Neural progenitor cell (in vitro differentiated cells): ENCODE measurements around the gene SOCS6. TPM values are rescaled to one million over a fixed set of nuclear protein-coding genes. Genes with fewer than 3 reads are reported as not detected.

Experiments
- DNase-seq: peaks from one replicate; pipeline ENCODE4 v3.0.0-alpha.2; 2016; ENCODE audit warnings: low spot score
- H2AFZ ChIP-seq: fragments of 200-600 bp; sonication (generic); replicated peaks from 2 replicates; pipeline ENCODE4 v1.6.1; 2016; ENCODE audit warnings: antibody characterized with exemption
- H3F3A ChIP-seq: fragments of 200-600 bp; sonication (generic); 2 replicates; pipeline ENCODE4 v1.6.1; 2016; ENCODE audit warnings: antibody characterized with exemption, low read depth
- H3K27ac ChIP-seq: fragments of 200-600 bp; sonication (generic); 2 replicates; pipeline ENCODE4 v1.5.1; 2016; ENCODE audit warnings: mild to moderate bottlenecking
- H3K27me3 ChIP-seq: fragments of 200-600 bp; sonication (generic); 2 replicates; pipeline ENCODE4 v1.6.1; 2016; ENCODE audit warnings: mild to moderate bottlenecking, moderate library complexity
- H3K36me3 ChIP-seq: fragments of 200-600 bp; sonication (generic); 2 replicates; pipeline ENCODE4 v1.5.1; 2016
- H3K4me1 ChIP-seq: fragments of 200-600 bp; sonication (generic); 2 replicates; pipeline ENCODE4 v1.6.1; 2016; ENCODE audit warnings: mixed run types
- H3K4me2 ChIP-seq: fragments of 200-600 bp; sonication (generic); 2 replicates; pipeline ENCODE4 v1.6.1; 2016
- H3K4me3 ChIP-seq: fragments of 200-600 bp; sonication (generic); 2 replicates; pipeline ENCODE4 v1.5.1; 2016
- H3K79me2 ChIP-seq: fragments of 200-600 bp; sonication (generic); 2 replicates; pipeline ENCODE4 v1.6.1; 2016; ENCODE audit warnings: low read depth
- H3K9ac ChIP-seq: fragments of 200-600 bp; sonication (generic); 2 replicates; pipeline ENCODE4 v1.6.1; 2016
- H3K9me3 ChIP-seq: fragments of 200-600 bp; sonication (generic); 2 replicates; pipeline ENCODE4 v1.5.1; 2016; ENCODE audit warnings: low read depth
- H4K20me1 ChIP-seq: fragments of 200-600 bp; sonication (generic); 2 replicates; pipeline ENCODE4 v1.6.1; 2016; ENCODE audit warnings: low read depth
- H3K27ac Mint-ChIP-seq: 3 replicates; pipeline ENCODE4 v1.8.0; 2021; ENCODE audit warnings: mixed read lengths
- H3K27me3 Mint-ChIP-seq: 2 replicates; pipeline ENCODE4 v1.8.0; 2022; ENCODE audit warnings: low read depth, mild to moderate bottlenecking, inconsistent platforms, moderate library complexity, mixed read lengths; ENCODE audit not compliant: insufficient read depth
- H3K36me3 Mint-ChIP-seq: 3 replicates; pipeline ENCODE4 v1.8.0; 2021; ENCODE audit warnings: mixed read lengths
- H3K4me1 Mint-ChIP-seq: 3 replicates; pipeline ENCODE4 v1.8.0; 2021; ENCODE audit warnings: mixed read lengths
- H3K4me3 Mint-ChIP-seq: 3 replicates; pipeline ENCODE4 v1.8.0; 2021; ENCODE audit warnings: mild to moderate bottlenecking, moderate library complexity, mixed read lengths
- H3K9me3 Mint-ChIP-seq: 3 replicates; pipeline ENCODE4 v1.8.0; 2020; ENCODE audit warnings: mixed read lengths
- EZH2 ChIP-seq: fragments of 200-600 bp; sonication (generic); IDR thresholded peaks from 2 replicates; pipeline ENCODE4 v1.6.1; 2017; ENCODE audit warnings: antibody characterized with exemption, mild to moderate bottlenecking, moderate library complexity
- EZH2phosphoT487 ChIP-seq: fragments of 200-600 bp; sonication (generic); IDR thresholded peaks from 2 replicates; pipeline ENCODE4 v1.6.1; 2017; ENCODE audit warnings: antibody characterized with exemption
- total RNA-seq: library from RNA; depleted of rRNA; stranded (reverse); fragments of >200 nt; gene quantifications from 2 replicates; pipeline ENCODE4 v1.2.3, GENCODE V29; 2015; ENCODE audit warnings: low replicate concordance
- TF ChIP-seq, protein P1 (sequence below): fragments of 200-600 bp; sonication (generic); IDR thresholded peaks from 2 replicates; pipeline ENCODE4 v1.5.1; 2017; ENCODE audit warnings: antibody characterized with exemption, mild to moderate bottlenecking

Gene SOCS6
- total RNA-seq, 1 donor from 2014 or later: 45.1 TPM

DNA sequence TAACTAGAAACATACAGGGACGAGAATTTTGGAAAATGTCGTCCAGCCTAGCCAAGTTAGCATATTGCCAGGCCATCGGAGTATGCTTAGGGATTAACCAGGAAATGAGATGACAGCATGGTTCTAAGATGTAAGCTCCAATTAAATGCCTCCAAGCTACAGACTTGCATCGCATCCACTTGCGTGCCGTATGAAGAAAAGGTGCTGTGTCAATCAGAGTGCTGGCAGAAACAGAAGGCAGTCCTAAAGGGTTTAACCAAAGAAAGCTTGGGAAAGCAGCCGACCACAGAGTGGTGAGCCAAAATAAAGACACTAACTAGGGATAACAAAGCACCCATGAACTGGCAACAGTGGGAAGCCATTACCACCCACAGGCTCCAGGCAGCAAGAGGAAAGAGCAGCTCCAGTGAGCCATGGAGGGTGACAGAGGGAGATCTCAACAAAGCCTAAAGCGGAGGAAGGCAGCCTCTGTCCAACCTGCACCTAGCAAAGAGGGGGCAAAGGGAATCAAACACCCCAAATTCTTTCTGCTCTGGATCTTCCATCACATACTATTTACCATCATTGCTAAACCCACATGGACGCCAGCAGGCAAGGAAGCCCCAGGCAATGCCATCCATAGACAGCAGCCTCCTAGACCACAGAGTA lies 27.6 kb upstream of the SOCS6 start:
- Histone ChIP-seq H3K27ac (no peak overlapping the region), H3K36me3 (no peaks in the 10 kb centered on the region), H3K79me2 (no peaks in the 10 kb centered on the region), H2AFZ (peak overlapping the region; percentile 60), H3K9me3 (no peaks in the 10 kb centered on the region), H3F3A (no peaks in the 10 kb centered on the region), H4K20me1 (no peaks in the 10 kb centered on the region), H3K9ac (no peak overlapping the region), H3K4me3 (no peak overlapping the region), H3K4me2 (no peak overlapping the region), H3K4me1 (no peaks in the 10 kb centered on the region), H3K27me3 (no peaks in the 10 kb centered on the region)
- H3K36me3 Mint-ChIP-seq: no peaks in the 10 kb centered on the region
- no peak for TF ChIP-seq EZH2phosphoT487
- TF ChIP-seq EZH2: no peak
- TF ChIP-seq, protein P1, sequence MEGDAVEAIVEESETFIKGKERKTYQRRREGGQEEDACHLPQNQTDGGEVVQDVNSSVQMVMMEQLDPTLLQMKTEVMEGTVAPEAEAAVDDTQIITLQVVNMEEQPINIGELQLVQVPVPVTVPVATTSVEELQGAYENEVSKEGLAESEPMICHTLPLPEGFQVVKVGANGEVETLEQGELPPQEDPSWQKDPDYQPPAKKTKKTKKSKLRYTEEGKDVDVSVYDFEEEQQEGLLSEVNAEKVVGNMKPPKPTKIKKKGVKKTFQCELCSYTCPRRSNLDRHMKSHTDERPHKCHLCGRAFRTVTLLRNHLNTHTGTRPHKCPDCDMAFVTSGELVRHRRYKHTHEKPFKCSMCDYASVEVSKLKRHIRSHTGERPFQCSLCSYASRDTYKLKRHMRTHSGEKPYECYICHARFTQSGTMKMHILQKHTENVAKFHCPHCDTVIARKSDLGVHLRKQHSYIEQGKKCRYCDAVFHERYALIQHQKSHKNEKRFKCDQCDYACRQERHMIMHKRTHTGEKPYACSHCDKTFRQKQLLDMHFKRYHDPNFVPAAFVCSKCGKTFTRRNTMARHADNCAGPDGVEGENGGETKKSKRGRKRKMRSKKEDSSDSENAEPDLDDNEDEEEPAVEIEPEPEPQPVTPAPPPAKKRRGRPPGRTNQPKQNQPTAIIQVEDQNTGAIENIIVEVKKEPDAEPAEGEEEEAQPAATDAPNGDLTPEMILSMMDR: no peak
- no peaks in the 10 kb centered on the region for H3K27me3 Mint-ChIP-seq
- peak overlapping the region; percentile 32 for H3K27ac Mint-ChIP-seq
- no peaks in the 10 kb centered on the region for H3K9me3 Mint-ChIP-seq
- peak; percentile 20 for DNase-seq
- no peak overlapping the region for H3K4me3 Mint-ChIP-seq
- no peaks in the 10 kb centered on the region for H3K4me1 Mint-ChIP-seq

GRCh38 chr18:70263336-70263735 lies 25.5 kb upstream of the SOCS6 start:
- H3K9me3 Mint-ChIP-seq: no peaks in the 10 kb centered on the region
- no peaks in the 10 kb centered on the region for H3F3A ChIP-seq
- H3K4me1 ChIP-seq: no peaks in the 10 kb centered on the region
- H3K4me3 ChIP-seq: no peak overlapping the region
- H3K27me3 ChIP-seq: no peaks in the 10 kb centered on the region
- no peak for DNase-seq
- H3K79me2 ChIP-seq: no peaks in the 10 kb centered on the region
- no peak overlapping the region for H3K27ac Mint-ChIP-seq
- H3K36me3 Mint-ChIP-seq: no peaks in the 10 kb centered on the region
- H2AFZ ChIP-seq: no peak overlapping the region
- H3K36me3 ChIP-seq: no peaks in the 10 kb centered on the region
- no peak overlapping the region for H3K9ac ChIP-seq
- H3K4me2 ChIP-seq: no peak overlapping the region
- no peak overlapping the region for H3K4me3 Mint-ChIP-seq
- no peak overlapping the region for H3K27ac ChIP-seq
- H3K27me3 Mint-ChIP-seq: no peaks in the 10 kb centered on the region
- H3K9me3 ChIP-seq: no peaks in the 10 kb centered on the region
- H4K20me1 ChIP-seq: no peaks in the 10 kb centered on the region
- no peak for TF ChIP-seq EZH2
- no peak for TF ChIP-seq EZH2phosphoT487
- TF ChIP-seq, protein P1: no peak
- no peaks in the 10 kb centered on the region for H3K4me1 Mint-ChIP-seq

- no peak for TF ChIP-seq EZH2phosphoT487
- no peak for TF ChIP-seq EZH2
- TF ChIP-seq, protein P1: no peak
- H3K4me2 ChIP-seq: no peak overlapping the region
- Mint-ChIP-seq H3K9me3 (peaks cover 29% of the 10 kb centered on the region), H3K27me3 (no peaks in the 10 kb centered on the region), H3K27ac (no peak overlapping the region), H3K4me3 (no peak overlapping the region), H3K36me3 (no peaks in the 10 kb centered on the region), H3K4me1 (no peaks in the 10 kb centered on the region)
- no peaks in the 10 kb centered on the region for H3K36me3 ChIP-seq
- H3K9ac ChIP-seq: no peak overlapping the region
- H3K27ac ChIP-seq: no peak overlapping the region
- DNase-seq: no peak
- H3K79me2 ChIP-seq: no peaks in the 10 kb centered on the region
- H3F3A ChIP-seq: no peaks in the 10 kb centered on the region
- H3K4me3 ChIP-seq: no peak overlapping the region
- no peaks in the 10 kb centered on the region for H4K20me1 ChIP-seq
- peaks cover 4% of the 10 kb centered on the region for H3K4me1 ChIP-seq
- no peaks in the 10 kb centered on the region for H3K27me3 ChIP-seq
- H2AFZ ChIP-seq: no peak overlapping the region
- H3K9me3 ChIP-seq: peaks cover 4% of the 10 kb centered on the region
Measured at GRCh38 chr18:70271742-70272141, 17.1 kb upstream of the SOCS6 start.
